GM19463 (cell line): ENCODE data around the gene KREMEN1.
"Not testable (repeated sequence)": the region's sequence is repeated elsewhere in the genome, so short reads cannot be mapped to it uniquely, and the experiment has no call there.

Source experiments
- ATAC-seq: cut with Tn5 transposase; IDR thresholded peaks from one replicate; pipeline ENCODE4 v1.9.1; 2021; ENCODE audit warnings: mild to moderate bottlenecking, moderate library complexity; ENCODE audit not compliant: unreplicated experiment

Gene KREMEN1

DNA sequence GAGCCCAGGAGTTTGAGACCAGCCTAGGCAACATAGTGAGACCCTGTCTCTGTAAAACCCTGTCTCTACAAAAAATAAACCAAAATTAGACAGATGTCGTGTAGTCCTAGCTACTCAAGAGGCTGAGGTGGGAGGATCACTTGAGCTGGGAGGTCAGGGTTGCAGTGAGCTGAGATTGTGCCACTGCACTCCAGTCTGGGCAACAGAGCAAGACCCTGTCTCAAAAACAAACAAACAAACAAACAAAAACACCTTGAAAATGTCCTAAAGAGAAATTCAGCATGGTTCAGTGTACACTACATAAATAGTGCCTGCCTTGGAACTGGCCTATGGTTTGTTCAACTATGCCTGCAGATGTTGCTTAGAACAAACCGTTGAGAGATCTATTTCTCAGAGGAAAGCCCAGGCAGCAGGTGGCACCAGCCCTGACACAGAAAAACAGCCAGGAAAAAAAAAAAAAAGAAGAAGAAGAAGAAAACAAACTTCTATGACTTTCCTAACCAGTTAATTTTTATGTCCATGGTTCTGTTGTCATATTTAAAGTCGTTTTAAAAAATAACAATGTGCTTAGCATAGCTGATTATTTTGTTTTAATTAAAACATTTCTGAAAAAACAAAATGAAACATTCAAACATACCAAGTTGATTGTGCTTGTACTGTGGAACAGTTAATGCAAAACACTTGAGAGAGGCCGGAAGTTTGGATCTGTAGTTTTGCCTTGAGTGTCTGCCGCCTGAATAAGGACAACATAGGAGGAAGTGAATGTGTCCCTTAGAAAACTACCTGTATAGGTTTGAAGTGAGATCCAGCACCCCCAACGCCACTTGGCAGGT lies 5.4 kb downstream of the KREMEN1 start:
- ATAC-seq, result no peak

DNA sequence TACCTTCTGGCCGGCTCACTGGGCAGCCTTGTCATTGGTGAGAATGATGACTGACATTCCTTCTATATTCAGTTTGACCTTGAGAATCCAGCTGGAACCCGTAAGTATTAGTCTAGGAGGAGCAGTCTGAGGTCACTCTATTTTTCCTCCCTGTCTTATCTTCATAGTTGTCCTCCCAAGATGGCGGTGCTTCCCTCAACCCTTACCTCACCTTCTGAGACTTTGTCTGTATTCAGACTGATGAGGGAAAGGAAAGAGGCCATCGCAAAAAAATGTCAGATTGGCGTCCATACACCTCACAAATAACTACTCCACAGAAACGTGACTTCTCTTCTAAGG lies 6.0 kb downstream of the KREMEN1 start:
- no peak for ATAC-seq

DNA sequence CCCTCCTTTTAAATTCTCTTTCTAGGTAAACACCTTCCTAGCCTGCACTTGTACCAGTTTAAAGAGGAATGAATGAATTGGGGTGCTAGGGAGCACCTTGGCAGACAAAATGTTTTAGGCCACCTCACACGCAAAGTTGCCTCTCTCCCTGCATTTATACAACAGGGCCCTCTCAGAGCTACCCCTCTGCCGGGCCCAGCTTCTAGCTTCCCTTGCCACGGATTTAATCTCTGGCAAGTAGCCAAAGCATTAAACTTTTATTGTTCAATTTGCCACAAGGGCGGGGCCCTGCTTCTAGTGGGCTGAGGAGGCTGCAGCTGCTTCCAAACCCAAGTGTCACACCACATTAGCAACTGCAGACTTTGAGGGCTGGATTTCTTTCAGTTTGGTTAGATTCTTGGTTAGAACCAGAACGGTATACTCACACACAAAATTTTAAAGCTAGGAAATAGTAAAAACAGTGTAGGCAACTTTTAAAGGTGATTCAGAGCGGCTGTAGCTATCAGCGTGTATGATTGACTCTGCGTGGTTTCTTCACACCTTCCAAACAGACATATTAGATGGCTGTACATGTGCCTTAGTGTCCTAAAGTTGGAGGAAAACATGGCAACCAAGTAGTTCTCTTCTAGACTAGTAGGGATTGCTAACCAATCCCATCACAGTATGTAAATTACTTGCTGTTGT lies 6.5 kb downstream of the KREMEN1 start:
- ATAC-seq, result no peak

DNA sequence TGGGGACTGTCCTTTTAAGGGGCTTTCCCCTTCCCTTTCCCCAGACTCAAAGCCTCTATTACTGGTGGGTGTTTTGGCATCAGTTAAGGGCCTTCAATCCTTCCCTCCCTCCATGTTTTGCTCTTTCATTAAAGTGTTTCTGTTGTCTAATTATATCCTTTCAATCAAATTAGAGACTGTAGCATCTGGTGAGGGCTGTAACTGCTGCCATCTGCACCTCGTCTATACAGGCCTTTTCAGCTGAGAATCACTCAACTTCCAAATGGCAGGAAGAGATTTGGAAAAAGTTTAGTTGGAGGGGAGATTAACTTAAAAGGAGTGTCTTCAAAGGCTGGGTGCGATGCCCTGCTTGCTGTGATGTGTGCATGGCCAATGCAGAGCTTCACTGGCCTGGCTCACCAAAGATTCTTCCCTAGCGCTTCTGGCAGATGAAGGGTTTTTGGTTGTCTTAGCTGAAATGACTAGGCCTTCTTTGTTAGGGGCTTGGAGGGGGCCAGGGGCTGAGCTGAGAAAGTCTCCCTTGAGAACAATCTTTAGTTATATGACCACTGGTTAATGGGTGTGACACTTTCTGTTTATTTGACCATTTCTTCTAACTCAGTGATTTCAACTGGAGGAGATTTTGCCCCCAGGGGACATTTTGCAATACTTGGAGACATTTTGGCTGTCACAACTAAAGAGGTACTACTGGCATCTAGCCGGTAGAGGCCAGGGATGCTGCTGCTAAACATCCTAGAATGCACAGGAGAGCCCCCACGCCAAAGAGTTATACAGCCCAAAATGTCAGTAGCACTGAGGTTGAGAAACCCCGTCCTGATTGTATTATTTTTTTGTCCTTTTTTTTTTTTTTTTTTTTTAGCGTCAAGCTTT lies 7.5 kb downstream of the KREMEN1 start:
- ATAC-seq, result no peak

DNA sequence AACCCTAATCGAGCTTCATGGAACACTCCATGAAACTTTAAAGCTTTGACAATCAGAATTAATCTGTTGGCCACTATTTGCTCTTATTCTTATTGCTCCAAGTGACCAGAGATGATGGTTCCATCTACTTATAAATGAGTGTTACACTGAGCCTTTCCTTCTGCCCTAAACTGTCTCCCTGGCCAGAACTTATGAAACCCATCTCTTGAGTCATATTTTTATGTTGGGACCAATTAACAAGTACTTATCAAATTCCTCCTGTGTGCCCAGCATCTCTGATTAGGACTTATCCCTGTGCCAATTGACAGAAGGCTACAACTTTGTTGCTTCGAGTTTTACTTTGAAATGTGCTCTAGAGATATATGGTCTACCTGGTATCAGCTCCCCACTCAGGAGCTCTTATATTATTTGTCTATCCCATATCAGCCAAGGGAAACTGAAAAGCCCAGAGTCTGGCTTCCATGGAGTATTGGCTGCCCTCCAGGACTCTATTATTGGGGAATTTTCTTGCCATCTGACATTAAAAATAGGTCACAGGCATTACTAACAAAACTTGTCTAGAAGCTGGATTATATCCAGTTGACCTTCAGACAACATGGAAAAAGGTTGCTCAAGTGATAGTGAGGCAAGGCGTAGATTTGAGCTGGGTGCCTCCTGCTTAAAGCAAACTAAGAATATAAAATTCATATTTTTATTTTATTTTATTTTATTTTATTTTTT lies 8.8 kb downstream of the KREMEN1 start:
- ATAC-seq, result no peak

DNA sequence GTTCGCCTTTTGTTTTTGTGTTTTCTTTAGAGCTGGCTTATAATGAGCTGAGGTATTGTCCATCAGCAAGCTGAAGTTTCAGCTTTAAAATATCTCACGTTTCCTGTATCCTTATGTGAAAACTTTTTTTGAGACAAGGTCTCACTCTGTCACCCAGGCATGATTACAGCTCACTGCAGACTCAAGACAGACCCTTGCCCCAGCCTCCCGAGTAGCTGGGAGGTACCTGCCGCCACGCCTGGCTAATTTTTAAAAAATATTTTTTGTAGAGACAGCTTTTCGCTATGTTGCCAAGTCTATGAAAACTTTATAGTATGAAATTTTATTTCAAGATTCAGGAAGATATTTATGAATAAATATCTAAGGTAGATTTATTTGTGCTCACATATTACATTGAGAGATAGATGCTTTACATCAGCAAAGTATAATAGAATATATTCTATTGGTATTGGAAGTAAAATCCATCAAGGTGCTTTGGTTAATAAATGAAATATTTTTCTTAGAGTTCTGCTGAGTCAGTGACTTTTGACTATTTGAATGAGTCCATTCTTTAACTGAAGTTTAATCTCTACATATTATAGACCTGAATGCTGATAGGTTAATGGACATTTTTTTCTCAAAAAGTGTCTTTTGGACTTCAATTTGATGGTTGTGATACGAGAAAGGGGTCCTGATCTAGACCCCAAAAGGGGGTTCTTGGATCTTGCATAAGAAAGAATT lies 10.2 kb downstream of the KREMEN1 start:
- no peak for ATAC-seq

DNA sequence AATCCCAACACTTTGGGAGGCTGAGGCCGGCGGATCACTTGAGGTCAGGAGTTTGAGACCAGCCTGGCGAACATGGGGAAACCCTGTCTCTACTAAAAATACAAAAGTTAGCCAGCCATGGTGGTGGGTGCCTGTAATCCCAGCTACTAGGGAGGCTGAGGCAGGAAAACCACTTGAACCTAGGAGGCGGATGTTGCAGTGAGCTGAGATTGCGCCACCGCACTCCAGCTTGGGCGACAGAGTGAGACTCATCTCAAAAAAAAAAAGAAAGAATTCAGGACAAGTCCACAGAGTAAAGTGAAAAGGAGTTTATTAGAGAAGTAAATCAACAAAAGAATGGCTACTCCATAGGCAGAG lies 10.7 kb downstream of the KREMEN1 start:
- ATAC-seq, result not testable (repeated sequence)

DNA sequence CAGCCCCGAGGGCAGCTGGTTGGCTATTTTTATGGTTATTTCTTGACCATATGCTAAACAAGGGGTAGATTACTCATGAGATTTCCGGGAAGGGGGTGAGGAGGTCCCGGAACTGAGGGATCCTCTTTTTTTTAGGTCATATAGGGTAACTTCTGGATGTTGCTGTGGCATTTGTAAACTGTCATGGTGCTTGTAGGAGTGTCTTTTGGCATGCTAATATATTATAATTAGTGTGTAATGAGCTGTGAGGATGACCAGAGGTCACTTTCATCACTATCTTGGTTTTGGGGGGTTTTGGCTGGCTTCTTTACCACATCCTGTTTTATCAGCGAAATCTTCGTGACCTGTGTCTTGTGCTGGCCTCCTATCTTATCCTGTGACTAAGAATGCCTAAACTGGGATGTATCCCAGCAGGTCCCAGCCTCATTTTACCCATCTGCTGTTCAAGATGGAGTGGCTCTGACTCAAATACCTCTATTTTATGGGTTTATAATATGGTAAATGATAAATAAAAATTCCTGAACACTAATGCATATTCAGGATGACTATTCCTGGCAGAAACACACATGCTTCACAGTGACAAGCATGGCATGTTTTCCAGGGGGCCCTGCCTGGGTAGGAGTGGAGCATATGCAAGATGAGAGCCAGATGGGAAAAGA lies 11.2 kb downstream of the KREMEN1 start:
- ATAC-seq, result no peak

DNA sequence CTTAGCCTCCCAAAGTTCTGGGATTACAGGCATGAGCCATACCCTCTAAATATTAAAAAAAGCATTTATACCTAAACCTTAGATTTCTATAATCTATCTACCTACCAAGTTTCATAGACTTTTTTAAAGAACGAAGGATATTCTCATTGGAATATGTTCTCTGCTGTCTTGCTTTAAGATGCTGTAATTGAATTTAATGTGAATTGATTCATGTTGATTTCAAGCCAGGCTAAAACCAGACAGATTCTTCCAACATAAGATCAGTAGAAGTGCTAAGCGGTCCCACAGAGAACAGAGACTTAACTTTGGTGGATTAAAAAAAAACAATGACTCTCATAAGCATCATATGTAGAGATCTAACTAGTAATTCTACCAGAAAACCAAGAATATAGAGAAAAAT lies 14.2 kb downstream of the KREMEN1 start:
- ATAC-seq, result no peak

DNA sequence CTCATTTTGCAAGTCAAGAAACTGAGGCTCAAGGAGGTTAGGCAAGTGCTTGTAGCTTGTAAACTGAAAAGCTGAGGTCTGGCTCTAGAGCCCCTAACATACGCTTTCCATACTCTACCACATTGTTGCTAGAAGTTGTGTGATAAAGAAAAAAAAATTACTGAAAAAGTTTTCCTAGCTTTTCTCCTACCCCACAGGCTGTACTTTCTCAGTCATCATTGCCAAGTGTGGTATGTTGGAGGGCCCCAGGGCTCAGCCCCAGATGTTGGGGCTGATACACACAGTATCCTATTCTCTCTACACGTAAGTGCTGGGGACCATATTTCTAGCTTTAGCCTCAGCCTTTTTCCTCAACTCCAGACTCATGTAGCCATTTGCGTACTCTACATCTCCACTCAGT lies 16.0 kb downstream of the KREMEN1 start:
- no peak for ATAC-seq

DNA sequence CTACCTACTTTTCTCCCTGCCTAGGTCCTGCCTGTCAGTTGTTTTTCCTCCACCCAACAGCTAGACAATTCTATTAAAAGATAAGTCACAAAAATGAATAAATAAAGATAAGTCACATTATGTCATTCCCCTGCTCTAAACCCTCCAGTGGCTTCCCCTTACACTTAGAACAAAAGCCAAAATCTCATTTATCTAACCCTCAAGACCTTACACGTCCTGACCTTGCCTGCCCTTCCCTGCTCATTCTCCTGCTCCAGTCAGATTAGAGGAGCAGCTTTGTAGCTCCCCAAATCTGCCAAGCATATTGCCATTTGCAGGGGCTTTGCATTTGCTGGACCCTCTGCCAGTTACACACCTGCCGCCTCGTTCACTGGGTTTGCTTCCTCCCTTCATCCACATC lies 16.7 kb downstream of the KREMEN1 start:
- ATAC-seq, result no peak

DNA sequence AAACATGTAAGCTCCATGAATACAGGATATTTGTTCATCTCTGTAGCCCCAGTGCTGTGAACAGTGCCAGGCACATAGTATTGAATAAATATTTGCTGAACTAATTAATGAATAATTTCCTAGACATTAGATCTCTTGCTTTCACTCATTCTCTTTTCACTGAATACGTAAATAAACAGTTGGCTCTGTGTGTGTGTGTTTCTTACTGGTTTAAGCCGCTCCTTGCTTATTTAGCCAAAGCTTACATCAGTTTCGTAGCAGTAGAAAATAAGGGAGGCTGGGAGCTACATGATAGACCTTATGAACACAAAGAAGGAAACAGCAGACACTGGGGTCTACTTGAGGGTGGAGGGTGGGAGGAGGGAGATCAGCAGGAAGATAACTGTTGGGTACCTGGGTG lies 17.2 kb downstream of the KREMEN1 start:
- no peak for ATAC-seq

DNA sequence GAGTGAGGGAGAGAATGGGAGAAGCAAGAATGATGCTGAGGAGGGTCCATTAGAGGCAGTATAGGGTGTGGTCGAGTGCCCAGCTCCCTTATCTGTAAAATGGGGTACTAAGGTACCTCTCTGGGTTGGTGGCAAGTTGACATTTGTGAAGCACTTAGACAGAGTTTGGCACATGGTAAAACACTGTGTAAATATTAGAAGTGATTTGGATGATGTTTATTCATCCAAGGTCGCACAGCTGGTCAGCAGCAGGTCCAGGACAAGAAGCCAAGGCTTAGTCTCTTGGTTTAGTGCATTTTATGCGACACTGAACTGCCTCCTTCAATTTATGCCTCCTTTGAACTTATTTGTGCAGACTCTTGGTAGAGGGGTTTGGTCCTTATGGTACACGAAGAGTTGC lies 19.4 kb downstream of the KREMEN1 start:
- no peak for ATAC-seq

DNA sequence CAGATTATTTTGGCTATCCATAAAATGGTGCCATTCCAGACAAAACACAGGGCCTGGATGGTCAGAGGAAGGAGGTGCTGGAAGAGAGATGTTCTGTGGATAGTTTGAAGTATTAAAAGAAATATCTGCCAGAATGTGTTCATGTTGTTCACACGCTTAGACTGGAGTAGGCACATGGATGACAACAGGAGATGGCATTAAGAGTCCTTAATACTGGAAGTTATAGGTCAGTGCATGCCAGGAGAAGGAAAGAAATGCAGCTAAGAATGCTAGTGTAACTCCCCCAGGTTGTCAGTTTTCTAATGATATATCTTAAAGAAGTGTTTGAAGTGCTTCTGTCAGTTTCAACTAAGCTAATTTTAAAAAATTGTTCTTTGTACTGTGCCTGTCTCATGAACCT lies 20.2 kb downstream of the KREMEN1 start:
- no peak for ATAC-seq

DNA sequence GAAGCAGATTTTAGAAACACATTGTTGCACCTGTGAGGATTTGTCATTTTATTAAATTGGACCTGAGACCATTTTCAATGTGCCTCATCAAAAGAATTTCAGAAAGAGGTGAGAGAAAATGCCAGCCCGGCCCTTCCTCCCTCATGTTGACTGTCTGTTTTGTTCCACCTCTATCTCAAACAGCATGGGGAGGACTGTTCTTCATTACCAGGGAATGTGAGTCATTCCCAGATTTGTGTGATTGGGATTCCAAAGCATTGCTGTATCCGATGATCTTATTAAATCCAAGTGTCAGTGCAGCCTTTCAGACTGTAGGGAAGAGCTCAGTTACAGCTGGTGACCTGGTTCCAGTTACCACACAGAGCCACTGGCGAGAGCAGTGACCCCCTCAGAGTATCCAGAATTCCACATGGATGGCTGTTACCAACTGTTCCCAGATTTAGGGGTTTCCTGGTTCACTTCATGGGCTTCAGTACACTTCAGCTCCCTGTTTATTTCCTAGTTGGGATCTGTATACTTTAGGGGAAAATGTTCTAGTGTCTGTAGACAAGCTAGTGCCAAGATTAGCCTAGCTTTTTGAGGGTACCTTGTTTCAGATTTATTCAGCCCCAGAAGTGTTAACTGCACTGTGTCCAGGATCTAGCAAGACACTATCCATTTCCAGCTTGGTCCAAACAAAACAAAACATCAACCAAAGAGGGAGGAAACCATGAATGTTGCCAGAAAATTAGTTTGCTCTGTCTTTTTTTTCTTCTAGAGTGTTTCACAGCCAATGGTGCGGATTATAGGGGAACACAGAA lies 20.9 kb downstream of the KREMEN1 start:
- ATAC-seq, result no peak

DNA sequence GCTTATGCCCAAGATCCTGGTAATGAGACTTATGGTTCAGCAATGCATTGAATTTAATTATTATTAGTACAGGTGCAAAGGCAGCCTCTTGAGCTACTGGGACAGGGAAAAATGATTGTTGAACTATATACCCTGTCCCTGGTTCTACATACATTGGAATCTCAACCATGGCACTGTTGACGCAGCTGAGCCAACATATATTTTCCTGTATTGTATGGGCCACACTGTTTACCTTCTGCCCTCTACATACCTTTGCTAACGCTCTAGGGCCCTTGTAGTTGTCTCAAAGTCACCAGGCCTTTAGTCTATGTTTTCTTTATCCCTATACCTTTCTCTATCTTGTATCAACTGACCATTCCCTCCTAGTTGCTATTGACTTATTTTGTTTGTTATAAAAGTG lies 22.6 kb downstream of the KREMEN1 start:
- no peak for ATAC-seq

DNA sequence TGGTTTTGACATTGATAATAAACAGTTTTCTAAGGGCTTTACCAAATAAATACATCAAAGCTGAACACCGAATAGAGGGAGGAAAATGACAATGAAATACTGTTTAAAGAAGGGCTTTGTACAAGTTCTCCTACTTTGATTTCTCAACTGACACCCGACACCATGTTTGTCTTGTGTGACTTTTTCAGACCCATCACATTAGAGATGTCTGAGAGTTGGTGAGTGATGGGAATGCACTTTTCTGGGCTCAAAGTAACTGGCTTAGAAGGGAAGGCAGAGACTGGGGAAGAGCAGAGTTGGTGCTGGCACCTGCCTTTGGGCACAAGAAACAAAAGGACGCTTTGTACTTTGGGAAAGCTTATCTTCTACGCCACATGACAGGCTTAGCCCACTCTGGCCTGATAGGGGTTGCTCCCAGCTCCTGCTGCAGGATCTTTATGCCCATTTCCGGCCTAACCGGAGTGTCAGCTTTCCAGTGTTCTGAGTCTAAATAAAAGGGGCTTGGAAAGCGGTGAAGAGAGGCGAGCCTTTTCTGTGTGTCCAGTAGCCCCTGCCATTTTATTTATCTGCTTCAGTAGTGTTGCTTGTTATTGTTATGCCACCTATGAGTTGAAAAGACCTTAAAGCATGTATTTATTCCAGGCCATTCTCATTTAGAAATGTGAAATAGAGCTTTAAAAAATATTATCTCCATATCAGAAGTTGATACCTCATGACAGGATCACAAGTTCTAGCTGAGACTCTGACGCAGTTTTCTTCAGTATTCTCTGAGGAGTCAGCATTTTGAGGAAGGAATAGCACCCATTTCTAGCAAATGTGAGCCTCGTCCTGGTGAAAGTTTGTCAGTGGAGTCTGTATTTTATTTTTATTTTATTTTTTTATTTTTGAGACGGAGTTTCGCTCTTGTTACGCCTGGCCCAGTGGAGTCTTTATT lies 24.2 kb downstream of the KREMEN1 start:
- no peak for ATAC-seq

DNA sequence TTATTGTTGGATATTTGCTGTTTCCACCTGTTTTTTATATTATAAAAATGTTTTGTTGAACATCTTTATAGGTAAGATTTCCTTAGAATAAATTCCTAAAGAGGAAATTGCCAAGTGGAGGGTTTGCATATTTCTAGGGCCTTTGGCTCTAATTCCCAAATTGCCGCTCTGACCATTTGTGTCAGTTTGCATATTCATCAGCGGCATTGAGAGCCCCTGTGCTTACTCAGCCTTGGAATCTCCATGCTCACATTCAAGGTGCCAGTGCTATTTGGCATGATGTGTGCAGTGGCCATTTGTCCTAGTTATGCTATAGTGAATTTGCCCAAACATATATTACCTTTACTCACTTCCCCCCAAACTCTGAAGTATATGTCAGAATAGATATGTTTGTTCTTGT lies 25.5 kb downstream of the KREMEN1 start:
- no peak for ATAC-seq
